RWPE1 (cell line): ENCODE data around the gene TOP1.

Experiments
- CTCF ChIA-PET: fragments of 350-600 bp; sonication (Branson Sonifier 250); formaldehyde crosslinking; extraction: SDS; loops from one replicate; lab custom pipeline; 2021; lab: Yijun Ruan, JAX
- POLR2A ChIA-PET: fragments of 400-600 bp; formaldehyde crosslinking; extraction: SDS; loops from one replicate; lab custom pipeline; 2020; ENCODE audit warnings: antibody characterized with exemption; ENCODE audit not compliant: low non-redundant PET; lab: Yijun Ruan, JAX
- DNase-seq: peaks from one replicate; pipeline ENCODE4 v3.0.0; 2012; ENCODE audit warnings: low spot score
- H3K27ac ChIP-seq: fragments of 450-650 bp; 2 replicates; pipeline ENCODE4 v1.5.1; 2017
- TF ChIP-seq, protein P1 (sequence below): fragments of 450-650 bp; conservative IDR thresholded peaks from 2 replicates; pipeline ENCODE4 v1.5.1; 2017; ENCODE audit warnings: low read depth, mild to moderate bottlenecking

Gene TOP1

DNA sequence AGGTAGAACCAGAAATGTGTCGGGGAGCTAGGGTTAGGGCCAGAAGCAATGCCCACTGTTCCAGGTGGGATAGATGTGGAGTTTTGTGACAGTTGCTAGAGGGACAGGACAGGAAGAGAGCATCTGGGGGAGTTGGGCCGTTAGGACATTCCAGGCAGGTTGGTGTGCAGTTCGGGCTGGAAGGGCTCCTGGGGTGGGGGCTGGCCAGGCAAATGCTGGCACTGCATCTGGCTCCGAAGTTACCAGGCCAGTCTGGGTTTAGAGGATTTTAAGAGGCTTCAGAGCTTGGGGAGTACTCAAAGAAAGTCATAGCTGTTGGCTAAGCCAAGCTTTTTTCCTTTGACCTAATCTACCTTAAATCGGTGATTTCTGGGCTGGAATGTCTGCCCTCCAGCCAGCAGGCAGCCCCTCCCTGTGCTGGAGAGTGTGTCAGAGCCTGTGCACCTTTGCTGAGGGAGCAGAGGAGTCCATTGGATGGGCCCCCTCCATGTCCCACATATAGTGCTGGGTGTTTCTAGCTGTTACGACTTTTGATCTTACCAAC, 129.5 kb downstream of the TOP1 start:
- CTCF ChIA-PET, result interaction anchor here (0.5 to 2.0 kb wide), 6 partner anchors 10 to 195 kb away, joined by 3 to 10 read pairs (median 4); partner anchors contain the start of gene LPIN3
- POLR2A ChIA-PET, result no interaction called here
- TF ChIP-seq, protein P1, sequence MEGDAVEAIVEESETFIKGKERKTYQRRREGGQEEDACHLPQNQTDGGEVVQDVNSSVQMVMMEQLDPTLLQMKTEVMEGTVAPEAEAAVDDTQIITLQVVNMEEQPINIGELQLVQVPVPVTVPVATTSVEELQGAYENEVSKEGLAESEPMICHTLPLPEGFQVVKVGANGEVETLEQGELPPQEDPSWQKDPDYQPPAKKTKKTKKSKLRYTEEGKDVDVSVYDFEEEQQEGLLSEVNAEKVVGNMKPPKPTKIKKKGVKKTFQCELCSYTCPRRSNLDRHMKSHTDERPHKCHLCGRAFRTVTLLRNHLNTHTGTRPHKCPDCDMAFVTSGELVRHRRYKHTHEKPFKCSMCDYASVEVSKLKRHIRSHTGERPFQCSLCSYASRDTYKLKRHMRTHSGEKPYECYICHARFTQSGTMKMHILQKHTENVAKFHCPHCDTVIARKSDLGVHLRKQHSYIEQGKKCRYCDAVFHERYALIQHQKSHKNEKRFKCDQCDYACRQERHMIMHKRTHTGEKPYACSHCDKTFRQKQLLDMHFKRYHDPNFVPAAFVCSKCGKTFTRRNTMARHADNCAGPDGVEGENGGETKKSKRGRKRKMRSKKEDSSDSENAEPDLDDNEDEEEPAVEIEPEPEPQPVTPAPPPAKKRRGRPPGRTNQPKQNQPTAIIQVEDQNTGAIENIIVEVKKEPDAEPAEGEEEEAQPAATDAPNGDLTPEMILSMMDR, result no peak
- DNase-seq, result no peak
- H3K27ac ChIP-seq, result peak overlapping the region; percentile 48

DNA sequence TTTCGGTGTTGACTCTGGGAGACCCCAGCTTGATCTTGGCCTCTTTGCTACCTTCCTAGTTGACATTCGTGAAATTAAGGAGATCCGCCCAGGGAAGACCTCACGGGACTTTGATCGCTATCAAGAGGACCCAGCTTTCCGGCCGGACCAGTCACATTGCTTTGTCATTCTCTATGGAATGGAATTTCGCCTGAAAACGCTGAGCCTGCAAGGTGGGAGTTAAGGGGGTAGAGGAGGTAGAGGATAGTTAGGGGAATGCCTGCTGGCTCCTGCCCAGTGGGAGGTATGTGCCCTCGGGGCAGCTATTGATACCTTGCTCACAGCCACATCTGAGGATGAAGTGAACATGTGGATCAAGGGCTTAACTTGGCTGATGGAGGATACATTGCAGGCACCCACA, 130.9 kb downstream of the TOP1 start:
- DNase-seq, result no peak
- TF ChIP-seq, protein P1, result no peak
- ChIA-PET POLR2A (no interaction called here), CTCF (interaction anchor here (0.5 to 3.1 kb wide), 2 partner anchors 14 to 191 kb away, joined by 4 to 10 read pairs; no protein-coding TSS in a partner anchor)
- H3K27ac ChIP-seq, result peak overlapping the region; percentile 20

DNA sequence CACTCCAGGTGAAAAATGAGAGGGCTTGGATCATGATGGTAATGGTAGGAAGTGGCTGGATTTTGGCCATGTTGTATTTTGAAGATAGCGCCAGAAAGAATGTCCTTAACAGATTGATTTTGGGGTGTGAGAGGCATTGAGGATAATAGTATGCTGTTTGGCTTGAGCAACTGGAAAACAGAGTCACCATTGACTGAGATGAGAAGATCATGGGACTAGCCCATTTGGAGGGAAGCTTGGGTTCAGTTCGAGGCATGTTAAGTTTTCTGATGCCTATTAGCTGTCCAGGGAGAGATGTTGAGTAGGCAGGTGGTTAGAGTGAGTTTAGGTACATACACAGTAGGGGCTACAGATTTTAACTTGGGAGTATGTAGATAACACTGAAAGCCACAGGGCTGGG, 132.1 kb downstream of the TOP1 start:
- POLR2A ChIA-PET, result interaction anchor here (0.8 kb wide), 1 partner anchor 15 kb away, joined by 3 read pairs; no protein-coding TSS in a partner anchor
- no peak for DNase-seq
- no peak overlapping the region for H3K27ac ChIP-seq
- CTCF ChIA-PET, result interaction anchor here (0.6 to 3.1 kb wide), 2 partner anchors 12 to 366 kb away, joined by 3 to 10 read pairs; no protein-coding TSS in a partner anchor
- TF ChIP-seq, protein P1, result no peak

DNA sequence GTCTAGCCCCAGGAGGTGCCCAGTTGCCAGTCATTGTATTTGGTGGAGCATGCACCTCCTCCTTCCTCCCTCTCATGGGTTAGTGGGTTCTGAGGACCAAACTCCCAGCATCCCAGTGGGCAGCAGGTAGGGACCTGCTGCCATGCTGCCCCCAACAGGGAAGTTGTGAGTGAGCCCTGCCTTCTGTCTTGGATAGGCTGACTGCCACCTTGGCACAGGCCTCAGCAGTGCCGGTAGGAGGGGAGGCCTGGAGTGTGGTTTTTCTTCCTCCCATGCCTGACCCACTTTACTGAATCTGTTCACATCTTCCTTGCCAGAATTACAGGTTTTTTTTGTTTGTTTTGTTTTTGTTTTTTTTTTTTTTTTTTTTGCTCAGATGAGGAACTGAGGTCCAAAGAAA, 133.3 kb downstream of the TOP1 start:
- POLR2A ChIA-PET, result interaction anchor here (0.5 kb wide), 1 partner anchor 153 kb away, joined by 10 read pairs; no protein-coding TSS in a partner anchor
- H3K27ac ChIP-seq, result peak overlapping the region; percentile 12; the same call in 1 of the 2 replicates
- DNase-seq, result no peak
- TF ChIP-seq, protein P1, result no peak
- CTCF ChIA-PET, result interaction anchor here (3.1 kb wide), 1 partner anchor 11 kb away, joined by 10 read pairs; no protein-coding TSS in a partner anchor

DNA sequence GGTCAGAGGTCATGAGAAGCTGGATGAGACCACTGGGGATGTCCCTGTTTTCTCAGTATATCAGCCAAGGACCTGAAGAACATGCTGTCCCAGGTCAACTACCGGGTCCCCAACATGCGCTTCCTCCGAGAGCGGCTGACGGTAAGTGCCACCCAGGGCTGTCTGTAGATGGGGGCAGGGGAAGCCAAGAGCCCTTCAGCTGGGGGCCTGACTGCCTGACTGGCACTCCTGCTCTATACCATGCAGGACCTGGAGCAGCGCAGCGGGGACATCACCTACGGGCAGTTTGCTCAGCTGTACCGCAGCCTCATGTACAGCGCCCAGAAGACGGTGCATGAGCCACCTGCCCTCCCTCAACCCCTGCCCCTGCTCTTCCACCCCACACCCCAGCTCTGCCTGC, 133.8 kb downstream of the TOP1 start:
- TF ChIP-seq, protein P1, result no peak
- DNase-seq, result no peak
- 0 out of 2 replicates have a peak overlapping the region, but pooled peaks have one; percentile 7 for H3K27ac ChIP-seq
- POLR2A ChIA-PET, result no interaction called here
- CTCF ChIA-PET, result interaction anchor here (1.1 to 3.1 kb wide), 4 partner anchors 11 to 178 kb away, joined by 3 to 10 read pairs (median 8); partner anchors contain the start of gene LPIN3

DNA sequence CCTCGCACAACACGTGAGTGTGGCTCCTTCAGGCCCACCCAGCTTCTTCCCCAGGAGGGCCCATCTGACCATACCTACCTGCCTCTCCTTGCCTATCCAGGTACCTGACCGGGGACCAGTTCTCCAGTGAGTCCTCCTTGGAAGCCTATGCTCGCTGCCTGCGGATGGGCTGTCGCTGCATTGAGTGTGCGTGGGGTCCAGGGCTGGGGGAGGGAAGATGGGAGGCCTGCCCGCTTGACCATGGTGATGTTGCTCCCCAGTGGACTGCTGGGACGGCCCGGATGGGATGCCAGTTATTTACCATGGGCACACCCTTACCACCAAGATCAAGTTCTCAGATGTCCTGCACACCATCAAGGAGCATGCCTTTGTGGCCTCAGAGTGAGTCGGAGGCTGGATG, 135.2 kb downstream of the TOP1 start:
- TF ChIP-seq, protein P1, result no peak
- ChIA-PET CTCF (interaction anchor here (0.8 to 1.6 kb wide), 4 partner anchors 9 to 177 kb away, joined by 4 to 9 read pairs (median 6); partner anchors contain the start of gene LPIN3), POLR2A (no interaction called here)
- DNase-seq, result no peak
- no peak overlapping the region for H3K27ac ChIP-seq
